GM10266 (cell line): ENCODE measurements around the gene TMTC4.
A peak's percentile ranks its signal among the peaks of the same experiment; 100 is the strongest.

Experiments used
- DNase-seq: peaks from one replicate; pipeline ENCODE4 v3.0.0; 2012; ENCODE audit errors: extremely low spot score
- TF ChIP-seq, protein P1 (sequence below): IDR thresholded peaks from 2 replicates; pipeline ENCODE4 v1.5.1; 2012; ENCODE audit warnings: mild to moderate bottlenecking, low read depth; ENCODE audit not compliant: control insufficient read depth, insufficient read depth; ENCODE audit errors: missing control alignments

Gene TMTC4, protein sequence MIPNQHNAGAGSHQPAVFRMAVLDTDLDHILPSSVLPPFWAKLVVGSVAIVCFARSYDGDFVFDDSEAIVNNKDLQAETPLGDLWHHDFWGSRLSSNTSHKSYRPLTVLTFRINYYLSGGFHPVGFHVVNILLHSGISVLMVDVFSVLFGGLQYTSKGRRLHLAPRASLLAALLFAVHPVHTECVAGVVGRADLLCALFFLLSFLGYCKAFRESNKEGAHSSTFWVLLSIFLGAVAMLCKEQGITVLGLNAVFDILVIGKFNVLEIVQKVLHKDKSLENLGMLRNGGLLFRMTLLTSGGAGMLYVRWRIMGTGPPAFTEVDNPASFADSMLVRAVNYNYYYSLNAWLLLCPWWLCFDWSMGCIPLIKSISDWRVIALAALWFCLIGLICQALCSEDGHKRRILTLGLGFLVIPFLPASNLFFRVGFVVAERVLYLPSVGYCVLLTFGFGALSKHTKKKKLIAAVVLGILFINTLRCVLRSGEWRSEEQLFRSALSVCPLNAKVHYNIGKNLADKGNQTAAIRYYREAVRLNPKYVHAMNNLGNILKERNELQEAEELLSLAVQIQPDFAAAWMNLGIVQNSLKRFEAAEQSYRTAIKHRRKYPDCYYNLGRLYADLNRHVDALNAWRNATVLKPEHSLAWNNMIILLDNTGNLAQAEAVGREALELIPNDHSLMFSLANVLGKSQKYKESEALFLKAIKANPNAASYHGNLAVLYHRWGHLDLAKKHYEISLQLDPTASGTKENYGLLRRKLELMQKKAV

DNA sequence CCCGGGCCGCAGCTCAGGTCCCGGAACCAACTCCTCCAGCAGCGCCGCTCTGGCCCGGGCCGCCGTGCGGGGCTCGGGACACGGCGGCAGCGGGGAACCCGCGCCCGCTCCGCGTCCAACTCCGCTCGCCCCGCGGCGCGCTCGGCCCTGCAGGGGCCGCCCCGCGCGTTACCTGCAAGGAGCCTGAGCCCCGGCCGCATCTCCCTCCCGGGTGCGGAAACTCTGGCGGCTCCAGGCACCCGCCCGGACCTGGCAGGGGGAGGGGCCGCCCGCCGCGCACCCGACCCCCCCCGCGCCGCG is at the start of gene TMTC4:
TMTC4 (minus strand) TSS at position 224 of the 300 bp plus-strand sequence. CDS start 4,433 bp downstream, outside the sequence.
- DNase-seq: no peak
- TF ChIP-seq, protein P1, sequence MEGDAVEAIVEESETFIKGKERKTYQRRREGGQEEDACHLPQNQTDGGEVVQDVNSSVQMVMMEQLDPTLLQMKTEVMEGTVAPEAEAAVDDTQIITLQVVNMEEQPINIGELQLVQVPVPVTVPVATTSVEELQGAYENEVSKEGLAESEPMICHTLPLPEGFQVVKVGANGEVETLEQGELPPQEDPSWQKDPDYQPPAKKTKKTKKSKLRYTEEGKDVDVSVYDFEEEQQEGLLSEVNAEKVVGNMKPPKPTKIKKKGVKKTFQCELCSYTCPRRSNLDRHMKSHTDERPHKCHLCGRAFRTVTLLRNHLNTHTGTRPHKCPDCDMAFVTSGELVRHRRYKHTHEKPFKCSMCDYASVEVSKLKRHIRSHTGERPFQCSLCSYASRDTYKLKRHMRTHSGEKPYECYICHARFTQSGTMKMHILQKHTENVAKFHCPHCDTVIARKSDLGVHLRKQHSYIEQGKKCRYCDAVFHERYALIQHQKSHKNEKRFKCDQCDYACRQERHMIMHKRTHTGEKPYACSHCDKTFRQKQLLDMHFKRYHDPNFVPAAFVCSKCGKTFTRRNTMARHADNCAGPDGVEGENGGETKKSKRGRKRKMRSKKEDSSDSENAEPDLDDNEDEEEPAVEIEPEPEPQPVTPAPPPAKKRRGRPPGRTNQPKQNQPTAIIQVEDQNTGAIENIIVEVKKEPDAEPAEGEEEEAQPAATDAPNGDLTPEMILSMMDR: no peak

DNA sequence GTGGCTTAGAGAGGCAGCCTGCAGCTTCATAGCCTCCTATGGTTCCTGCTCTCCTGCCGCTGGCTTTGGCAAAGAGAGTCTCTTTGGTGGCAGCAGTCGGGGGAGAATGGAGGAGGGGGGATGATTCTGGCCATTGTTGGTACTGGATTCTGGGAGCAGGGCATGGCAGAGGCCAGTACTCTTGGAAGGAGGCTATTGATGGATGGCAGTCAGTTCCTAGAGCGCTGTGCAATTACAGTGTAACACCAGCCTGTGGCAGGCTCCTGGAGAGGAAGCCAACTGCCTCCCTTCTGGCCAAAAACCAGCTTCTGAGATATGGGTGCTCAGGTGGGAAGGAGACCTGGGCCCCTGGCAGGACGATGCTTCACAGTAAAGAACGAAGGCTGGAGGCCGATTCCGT is 47.9 kb upstream of the TMTC4 start:
- TF ChIP-seq, protein P1: no peak
- DNase-seq: no peak

DNA sequence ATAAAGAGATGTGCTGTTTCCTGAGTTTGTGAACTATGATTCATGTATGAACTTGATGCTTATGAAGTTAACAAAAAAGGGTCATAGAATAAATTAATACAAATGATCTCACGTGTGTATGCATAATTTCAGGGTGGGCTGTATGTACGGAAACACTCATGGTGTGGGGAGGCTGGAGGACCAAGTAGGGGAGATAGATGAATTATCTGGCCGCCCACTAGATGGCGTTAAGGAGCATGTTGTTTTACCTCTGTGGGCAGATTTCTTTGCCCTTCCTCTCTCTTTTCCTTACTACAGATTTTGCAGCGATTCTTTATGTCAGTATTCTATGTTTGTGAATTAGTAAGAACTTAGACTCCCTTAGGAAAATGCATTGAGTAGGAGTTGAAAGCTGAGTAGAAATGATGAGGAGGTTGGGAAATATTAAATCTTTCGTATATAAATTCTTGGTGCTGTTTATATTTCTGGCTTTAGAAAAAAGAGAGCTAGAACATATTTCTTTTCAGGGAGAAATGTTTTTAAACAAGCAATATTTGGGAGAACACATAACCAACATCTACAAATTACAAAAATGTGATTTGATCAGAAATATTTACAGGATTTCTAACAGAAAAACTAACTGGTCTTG is 47.4 kb upstream of the TMTC4 start:
- TF ChIP-seq, protein P1: peak; percentile 77
- peak; percentile 51 for DNase-seq

DNA sequence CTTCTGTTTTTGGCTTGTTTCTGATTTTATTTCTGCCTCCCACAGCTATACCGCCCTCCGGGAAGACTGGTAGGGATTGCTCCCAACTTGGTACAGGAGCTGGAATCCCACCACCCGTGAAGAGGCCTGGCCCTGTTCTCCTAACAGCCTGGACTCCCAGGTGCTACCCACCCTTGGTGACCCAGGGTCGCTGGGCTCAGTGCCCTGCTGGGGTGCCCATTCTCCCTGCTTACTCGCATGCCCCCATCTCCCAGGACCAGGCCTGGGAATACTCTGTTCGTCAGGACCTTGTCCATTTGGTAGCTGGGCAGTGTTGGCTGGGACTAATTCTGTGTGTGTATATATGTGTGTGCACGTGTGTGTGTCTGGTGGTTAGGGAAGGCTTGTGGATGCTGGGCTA is 41.0 kb upstream of the TMTC4 start:
- no peak for DNase-seq
- TF ChIP-seq, protein P1: no peak

DNA sequence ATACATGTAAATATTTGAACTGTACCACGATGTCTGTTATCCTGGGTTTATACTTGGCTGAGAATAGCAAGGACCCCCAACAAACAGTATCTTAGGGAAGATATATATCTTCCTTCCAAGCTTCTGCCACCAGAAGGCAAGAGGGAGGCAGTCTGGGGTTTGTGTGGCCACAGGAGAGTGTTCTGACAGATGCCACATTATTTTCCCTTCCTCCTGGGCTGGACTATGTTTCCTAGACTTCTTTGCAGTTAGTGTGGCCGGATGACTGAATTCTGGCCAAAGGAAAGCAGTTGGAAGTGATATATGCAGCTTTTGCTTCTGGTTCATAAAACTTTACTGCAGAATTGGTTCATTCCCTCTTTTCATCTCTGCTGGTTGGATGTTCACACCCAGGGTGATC is 39.9 kb upstream of the TMTC4 start:
- no peak for DNase-seq
- TF ChIP-seq, protein P1: no peak

DNA sequence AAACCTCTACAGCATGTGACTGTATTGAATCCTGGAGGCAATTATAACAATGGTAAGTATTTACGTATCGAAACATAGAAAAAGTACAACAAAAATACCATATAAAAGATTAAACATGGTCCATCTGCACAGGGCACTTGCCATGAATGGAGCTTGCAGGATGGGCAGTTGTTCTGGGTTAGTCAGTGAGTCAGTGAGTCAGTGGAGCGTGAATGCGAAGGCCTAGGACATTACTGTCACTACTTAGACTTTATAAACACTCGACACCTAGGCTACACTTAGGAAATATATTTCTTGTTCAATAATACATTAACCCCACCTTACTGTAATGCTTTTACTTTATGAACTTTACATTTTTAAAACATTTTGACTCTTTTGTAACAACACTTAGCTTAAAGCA is 35.6 kb upstream of the TMTC4 start:
- no peak for DNase-seq
- TF ChIP-seq, protein P1: no peak
